ENCODE results near the gene MYH14.

DNA sequence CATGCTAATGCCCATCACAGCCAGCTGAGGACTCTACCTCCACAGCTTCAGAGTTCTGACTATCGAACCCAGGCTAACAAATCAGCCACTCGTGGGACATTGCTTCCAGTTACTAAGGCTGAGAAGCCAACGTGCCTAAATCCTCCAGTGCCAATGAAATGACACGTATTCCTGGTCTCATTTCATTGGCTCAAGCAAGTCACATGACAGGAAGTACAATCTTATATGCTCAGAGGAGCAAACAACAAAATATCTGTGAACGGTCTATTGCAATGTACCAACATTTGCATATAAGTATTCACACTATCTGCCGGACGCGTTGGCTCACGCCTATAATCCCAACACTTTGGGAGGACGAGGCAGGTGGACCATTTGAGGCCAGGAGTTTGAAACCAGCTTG, 27.5 kb upstream of the MYH14 start:
- TF ChIP-seq CEBPB (IDR thresholded peaks at IDR 0.05; ENCODE audit: low read depth, low read length) (no peak), USF2 (IDR thresholded peaks at IDR 0.05; ENCODE audit: low read length) (no peak), ASH2L (IDR thresholded peaks at IDR 0.05; ENCODE audit: low read length) (no peak), NRF1 (IDR thresholded peaks at IDR 0.05; ENCODE audit: low read depth, low read length) (no peak)
- TF ChIP-seq, protein P1, sequence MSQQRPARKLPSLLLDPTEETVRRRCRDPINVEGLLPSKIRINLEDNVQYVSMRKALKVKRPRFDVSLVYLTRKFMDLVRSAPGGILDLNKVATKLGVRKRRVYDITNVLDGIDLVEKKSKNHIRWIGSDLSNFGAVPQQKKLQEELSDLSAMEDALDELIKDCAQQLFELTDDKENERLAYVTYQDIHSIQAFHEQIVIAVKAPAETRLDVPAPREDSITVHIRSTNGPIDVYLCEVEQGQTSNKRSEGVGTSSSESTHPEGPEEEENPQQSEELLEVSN (IDR thresholded peaks at IDR 0.05), result no peak
